Measurements from ENCODE around the gene CDADC1.

The CDADC1 gene

DNA sequence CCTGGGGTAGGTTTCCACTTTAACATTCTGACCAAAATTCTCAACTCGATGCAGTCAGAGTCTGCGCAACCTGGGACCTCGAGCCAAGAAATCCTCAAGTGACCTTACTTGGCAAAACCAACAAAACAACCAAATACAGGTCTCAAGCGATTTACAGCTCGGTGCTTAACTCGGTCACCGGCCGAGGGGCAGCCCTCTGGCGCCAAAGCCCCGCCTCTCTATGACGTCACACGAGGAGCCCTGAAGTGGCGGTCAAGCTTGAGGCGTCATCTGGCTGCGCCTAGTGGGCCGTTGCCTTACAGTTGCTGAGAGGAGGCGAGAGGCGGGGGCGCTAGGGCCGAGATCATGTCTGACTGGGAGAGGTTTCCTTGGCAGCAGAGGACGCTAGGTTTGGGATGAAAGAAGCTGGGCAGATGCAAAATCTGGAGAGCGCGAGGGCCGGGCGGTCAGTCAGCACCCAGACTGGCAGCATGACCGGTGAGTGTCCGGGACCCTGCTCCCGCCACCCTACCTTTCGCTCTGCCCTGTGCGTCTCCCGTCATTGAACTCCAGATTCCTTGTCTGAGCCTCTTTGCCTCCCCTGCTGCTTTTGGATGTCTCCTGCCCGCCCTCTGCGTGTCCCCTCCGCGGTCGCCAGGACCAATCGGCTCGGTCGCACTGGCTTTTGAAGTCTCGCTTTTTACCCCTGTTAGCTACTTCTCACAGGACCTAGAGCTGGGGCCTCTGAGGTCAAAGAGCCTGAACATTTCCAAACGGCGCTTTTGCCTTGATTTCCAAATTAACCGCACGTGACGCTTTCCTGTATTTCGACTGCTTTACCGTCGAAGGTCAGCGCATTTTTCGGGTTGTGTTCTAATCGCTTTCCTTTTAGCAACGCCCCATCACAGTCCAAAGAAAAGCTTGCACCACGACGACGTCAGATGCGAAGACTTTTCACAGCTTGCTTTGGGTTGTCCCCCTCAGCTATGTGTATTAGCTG lies at the start of gene CDADC1:
TSS of gene CDADC1 (plus strand) at position 283 of the 979 bp plus-strand sequence. CDS start at position 396, 113 bp downstream.
- DNase-seq, result peak; percentile 43

DNA sequence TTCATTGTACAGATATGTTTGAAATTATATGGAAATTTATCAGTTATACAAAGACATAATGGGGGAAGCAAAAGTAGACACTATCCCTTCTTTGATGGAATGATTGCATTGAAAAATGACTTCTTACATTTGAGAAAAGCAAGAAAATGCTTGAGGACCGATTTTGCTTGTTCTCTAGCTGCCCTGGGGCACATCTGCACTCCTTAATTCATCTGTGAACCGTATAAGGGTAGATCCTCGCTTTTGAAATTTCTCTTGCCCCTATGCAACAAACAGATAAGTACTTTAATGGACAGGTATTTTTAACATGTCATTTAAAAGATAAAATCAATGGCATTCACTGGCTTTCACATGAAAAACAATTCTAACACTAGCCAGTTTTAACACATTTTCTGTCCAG lies 41.1 kb upstream of the CDADC1 start:
- no peak for DNase-seq

DNA sequence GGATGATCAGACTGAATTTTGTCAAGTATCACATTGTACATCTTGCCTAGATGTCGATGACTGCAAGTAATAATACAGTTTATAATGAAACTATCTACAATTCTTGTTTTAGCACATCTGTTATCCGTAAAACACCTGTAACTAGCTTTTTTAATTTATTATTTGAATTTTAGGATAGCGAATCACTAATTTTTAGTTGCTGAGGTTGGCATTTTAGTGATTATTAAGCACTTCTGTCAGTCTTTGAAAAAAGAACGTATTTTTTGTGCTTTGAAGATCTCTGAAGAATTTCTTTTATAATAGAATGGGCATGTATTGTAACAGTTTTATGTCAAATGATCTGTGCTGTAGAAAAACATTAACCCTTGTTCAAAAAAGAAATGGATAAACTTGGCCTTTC lies 39.1 kb upstream of the CDADC1 start:
- no peak for DNase-seq

DNA sequence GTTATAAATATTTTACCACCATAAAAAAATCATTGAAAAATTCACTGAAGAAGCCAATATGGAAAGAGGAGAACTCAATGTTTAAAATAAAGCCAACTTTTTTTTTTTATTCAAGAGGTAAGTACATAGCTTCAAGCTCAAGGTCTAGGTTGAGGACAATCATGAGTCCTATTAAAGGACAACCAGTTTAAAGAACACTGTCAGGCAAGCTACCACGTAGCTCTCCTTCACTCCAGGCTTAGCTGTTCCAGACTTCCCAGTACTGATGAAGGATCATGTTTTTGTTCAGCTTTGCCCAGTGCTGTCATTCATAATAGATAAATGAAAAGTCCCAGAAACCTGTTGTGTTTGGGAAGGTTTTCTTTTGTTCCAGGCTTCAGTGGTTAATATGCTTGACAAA lies 37.6 kb upstream of the CDADC1 start:
- DNase-seq, result no peak

DNA sequence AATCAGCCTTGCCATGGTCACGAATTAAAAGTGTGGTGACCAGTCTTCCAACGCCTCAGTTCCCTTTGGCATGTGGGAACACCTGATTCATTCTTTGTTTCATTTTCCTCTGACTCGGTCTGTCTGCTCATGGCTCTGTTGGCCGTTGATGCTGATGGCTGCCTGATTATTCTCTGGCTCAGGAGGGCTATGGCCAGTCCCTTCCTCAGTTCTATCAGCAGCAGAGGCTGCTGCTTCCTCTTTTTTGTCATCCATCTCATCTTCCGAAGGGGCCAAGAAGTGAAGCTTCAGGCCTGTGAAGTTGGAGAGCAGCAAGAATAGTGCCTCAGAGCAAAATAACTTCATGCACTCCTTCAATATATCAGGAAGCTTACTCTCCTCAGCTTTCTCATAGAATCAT lies 37.1 kb upstream of the CDADC1 start:
- DNase-seq, result no peak

DNA sequence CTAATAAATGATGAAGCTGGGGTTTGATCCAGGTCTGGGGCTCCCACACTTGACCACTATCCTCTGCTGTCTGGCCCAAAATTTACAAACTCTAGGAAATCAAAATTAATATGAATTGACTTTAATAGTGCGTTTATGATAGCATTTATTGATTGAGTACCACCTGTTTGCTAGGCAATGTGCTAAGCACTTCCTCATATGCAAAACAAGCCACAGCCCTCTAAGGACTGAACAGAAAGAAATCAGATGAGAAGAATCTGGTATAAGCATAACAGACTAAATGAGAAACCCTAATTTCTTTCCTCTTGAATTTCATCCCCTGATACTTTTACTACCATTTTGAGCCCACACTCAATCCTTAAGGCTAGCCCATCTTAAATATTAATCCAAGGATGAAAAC lies 34.2 kb upstream of the CDADC1 start:
- no peak for DNase-seq

DNA sequence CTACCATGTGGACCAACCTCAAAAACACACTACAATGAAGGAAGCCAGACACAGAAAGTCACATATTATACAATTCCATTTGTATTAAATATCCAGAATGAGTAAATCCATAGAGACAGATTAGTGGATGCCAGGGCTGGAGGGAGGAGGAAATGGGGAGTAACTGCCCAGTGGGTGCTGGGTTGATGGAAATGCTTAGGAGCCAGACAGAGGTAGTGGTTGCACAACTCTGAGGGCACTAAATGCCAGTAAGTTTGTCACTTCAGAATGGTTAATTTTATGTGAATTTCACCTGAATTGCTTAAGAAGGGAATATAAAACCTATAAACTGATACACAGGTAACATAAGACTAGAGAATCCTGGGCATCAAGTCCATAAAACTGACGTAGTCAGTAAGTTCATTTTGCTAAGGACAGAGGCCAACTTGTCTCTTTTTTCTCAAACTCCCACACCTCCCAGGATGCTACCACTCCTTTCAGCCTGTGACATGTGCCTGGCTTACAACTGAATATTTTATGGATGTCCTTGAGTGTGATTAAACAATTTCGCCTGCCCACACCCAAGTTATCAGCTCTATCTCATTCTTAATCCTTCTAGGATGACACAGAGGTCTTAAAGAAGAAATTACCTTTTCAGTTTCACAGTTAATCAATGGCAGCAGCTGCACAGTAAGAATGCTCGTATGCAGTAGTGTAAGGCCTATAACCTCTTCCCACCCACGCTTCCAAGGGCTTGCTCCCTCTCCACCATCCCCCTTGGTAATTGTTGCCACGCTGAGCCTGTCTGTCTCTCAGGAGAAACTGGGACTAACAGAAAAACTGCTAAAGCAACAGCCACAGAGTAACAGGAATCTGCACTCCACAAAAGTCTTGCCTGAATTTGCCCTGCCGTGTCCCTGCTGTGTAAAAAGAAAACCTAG lies 33.5 kb upstream of the CDADC1 start:
- DNase-seq, result no peak

DNA sequence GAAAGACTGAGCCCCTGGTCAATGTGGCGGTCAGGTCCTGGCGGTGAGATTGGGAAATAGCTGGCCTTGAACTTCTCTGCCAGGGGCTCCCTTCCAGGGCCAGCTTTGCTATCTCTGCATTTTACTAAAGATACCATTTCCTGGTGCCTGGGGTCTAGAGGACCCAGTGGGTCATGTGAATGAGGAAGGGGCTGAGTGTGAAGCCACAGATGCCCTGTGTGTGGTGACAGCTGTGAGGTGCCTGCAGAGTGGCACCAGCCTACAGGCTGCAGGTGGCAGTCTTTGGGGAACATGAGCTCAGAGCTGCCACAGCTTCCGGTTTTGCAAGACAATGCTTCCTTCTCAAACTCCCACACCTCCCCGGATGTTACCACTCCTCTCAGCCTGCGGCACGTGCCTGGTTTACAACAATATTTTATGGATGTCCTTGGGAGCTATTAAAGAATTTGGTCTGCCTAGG lies 32.8 kb upstream of the CDADC1 start:
- DNase-seq, result no peak

DNA sequence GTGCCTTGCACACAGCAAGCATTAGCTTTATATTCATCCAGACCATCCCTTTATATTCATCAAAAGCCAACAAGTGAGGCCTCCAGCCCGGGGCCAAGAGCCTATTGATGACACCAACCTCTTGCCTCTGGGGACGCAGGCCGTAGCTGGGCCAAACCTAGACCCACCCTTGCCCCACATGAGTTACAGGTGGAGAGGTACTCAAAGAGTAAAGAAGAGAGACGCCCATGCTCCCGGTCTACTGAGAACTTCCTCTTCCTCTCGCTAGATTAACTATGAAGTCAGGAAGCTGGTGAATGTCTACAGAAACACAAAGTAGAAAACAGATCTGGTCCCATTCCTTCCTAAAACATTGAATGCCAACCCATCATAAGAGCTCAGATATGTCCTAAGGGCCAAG lies 31.4 kb upstream of the CDADC1 start:
- no peak for DNase-seq

DNA sequence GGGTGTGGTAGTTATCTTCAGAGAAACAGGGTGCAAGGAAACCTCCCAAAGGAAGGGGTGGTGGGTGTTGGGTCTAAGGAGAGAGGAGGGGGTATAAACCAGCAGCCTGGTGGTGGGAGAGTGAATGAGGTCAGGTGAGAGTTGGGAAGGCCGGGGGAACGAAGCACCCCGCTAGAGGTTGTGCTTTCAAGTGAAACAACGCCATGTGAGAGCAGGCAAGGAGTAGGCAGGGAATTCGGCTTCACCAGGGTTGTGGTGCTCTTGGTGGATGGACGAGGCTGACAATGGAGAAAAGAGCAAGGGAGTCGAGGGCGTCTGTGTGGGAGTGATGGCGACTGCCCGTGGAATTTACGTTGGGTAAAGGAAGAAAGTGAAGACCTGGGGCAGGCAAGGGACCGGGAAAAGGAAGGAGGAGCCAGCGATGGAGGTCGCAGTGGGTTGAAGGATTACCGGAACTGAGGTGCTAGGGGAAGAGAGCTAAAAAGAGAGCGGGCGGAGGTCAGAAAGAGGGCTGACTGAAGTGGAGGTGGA lies 29.7 kb upstream of the CDADC1 start:
- DNase-seq, result no peak

DNA sequence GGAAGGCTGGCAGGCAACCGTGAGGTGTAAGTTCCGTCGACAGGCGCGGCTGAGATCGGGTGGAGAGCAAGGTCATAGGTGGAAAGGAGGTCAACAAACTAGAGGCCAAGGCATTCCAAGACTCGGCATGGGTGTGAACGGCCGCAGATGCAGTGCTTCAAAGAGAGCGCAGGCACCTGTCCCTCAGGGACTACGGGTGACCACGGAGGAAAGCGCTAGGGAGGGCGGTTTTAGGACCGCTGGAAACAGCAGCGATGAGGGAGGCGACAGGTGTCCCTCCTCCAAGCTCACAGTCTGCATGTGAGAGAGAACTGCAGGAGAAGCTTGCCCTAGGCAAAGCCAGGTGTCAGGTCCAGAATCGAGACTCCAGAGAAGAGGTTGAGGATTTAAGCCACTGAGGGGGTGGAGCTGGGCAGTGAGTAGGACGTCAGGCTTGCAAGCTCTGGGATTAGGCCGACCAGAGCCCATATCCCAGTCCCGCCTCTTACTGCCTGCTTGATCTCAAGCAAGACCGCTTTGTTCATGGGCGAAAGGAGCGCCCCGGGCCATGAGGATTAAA lies 29.2 kb upstream of the CDADC1 start:
- DNase-seq, result no peak

DNA sequence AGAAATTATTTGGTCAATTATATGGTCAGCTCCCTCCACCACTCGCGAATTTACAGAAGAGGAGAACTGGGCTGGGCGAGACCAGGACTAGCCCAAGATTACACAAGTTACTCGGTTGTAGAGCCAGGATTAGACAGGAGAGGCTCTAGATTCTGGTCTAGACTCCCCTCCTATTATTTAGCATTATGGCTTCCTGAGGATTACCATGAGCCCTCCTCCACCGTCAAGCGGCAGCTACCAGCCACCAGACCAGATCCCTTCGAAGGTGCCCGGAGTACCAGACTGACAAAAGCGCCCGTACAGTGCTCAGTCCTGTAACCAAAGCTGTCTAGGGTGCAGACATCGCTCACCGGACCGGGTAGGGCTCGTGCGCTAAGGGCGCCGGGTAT lies 28.1 kb upstream of the CDADC1 start:
- no peak for DNase-seq

DNA sequence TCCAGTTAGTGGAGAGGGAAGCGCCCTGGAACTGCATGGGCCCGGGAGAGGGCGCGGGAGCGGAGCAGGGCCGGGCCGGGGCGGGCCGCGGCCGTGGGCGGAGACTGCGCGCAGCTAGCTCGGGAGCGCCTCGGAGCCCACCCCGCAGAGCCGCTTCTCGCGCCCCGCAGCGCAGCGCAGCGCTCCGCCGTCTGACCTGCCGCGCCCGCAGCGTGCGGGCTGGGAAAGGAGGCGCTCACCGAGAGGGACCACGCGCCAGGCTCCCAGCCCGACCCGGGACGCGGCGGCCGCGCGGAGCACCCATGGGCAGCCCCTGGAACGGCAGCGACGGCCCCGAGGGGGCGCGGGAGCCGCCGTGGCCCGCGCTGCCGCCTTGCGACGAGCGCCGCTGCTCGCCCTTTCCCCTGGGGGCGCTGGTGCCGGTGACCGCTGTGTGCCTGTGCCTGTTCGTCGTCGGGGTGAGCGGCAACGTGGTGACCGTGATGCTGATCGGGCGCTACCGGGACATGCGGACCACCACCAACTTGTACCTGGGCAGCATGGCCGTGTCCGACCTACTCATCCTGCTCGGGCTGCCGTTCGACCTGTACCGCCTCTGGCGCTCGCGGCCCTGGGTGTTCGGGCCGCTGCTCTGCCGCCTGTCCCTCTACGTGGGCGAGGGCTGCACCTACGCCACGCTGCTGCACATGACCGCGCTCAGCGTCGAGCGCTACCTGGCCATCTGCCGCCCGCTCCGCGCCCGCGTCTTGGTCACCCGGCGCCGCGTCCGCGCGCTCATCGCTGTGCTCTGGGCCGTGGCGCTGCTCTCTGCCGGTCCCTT lies 27.5 kb upstream of the CDADC1 start, which contains the start of gene MLNR:
TSS of gene MLNR (plus strand) at position 303 of the 820 bp plus-strand sequence. CDS start at position 303, 0 bp downstream.
- DNase-seq, result no peak

DNA sequence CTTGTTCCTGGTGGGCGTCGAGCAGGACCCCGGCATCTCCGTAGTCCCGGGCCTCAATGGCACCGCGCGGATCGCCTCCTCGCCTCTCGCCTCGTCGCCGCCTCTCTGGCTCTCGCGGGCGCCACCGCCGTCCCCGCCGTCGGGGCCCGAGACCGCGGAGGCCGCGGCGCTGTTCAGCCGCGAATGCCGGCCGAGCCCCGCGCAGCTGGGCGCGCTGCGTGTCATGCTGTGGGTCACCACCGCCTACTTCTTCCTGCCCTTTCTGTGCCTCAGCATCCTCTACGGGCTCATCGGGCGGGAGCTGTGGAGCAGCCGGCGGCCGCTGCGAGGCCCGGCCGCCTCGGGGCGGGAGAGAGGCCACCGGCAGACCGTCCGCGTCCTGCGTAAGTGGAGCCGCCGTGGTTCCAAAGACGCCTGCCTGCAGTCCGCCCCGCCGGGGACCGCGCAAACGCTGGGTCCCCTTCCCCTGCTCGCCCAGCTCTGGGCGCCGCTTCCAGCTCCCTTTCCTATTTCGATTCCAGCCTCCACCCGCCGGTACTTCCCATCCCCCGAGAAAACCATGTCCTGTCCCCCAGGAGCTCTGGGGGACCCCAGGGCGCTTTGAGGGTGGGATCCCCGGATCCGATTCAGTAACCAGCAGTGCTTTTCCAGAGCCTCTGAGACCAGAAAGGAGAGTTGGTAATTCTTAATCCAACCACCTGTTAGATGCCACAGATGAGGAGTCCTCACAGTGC lies 26.7 kb upstream of the CDADC1 start:
- no peak for DNase-seq

DNA sequence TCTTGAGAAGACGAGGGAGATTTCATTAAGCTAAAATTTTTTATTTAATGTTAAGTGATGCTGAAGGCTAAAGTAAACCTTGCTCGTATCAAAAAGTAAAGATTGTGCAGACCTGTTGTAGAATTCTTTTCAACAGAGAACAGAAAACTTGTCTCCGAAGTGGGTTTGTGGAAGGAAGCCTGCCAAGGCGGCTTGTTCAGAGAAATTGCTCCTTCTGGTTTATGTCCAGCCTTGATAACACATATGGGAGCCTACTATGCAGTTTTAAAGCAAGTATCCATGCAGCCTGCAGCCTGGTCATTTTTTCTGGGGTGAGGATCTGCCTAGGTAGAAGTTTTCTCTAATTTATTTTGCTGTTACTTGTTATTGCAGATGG lies 26.1 kb upstream of the CDADC1 start:
- no peak for DNase-seq

DNA sequence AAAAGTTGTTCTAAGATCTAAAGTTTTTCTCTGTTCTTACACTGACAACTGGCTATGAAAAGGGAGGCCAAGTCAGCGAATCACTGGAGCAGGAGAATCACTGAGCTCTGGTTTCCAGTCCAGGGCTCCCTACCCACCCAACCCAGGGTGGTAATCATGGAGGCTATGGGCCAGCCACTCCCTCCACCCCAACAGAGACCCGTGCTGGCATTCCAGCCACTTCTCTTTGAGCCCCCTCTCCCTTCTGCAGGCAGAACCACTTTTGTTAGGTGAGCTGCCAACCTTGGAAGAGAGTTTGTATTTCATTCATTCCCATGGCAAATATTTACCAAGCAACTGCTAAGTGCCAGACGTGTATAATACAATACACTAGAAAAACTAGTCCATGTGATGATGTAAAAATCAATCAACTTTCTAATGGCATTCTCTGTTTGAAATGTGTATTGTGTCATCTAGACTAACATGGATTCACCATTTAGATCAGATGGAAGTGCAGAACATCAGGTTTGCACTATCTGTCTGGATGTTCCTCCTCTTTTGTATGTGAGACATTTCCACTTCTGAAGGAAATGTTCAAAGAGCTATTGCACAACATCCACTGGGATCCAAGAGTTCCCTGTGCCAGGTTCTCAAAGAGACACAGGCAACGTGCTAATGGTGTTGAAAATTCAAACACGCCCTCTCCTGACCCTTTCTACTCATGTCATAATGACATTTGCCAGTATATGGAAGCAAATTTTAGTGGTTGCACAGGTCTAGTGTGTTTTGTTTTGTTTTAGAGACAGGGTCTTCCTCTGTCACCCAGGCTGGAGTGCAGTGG lies 22.3 kb upstream of the CDADC1 start:
- no peak for DNase-seq

DNA sequence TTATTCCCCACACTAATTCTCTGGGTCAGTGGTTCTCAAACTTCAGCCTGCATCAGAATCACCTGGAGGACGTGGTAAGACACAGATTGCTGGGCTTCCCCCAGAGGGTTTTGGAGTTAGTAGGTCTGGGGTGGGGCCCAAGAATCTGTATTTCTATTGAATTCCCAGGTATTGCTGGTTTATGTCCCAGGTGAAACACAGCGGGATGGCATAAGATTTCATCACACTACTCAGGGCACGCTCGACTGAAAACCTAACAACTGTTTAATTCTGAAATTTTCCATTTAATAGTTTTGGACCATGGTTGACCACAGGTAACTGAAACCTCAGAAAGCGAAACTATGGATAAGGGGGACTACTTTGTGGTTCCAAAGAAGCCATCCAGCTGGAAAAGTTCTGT lies 21.1 kb upstream of the CDADC1 start:
- DNase-seq, result no peak

DNA sequence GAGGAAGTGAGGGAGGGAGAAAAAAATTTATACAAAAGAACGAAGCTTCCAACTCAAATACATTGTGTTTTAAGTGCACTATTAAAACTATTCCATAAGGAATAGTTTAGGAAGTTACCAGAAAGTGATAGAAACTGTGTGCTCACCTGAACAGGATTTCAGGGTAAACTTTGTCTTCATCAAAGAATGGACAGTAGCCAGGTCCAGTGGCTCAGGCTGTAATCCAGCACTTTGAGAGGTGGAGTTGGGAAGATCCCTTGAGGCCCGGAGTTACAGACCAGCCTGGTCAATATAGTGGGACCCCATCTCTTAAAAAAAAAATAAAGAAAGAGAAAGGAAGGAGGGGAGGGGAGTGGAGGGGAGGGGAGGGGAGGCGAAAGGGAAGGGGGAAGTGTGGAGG lies 13.0 kb upstream of the CDADC1 start:
- DNase-seq, result no peak

DNA sequence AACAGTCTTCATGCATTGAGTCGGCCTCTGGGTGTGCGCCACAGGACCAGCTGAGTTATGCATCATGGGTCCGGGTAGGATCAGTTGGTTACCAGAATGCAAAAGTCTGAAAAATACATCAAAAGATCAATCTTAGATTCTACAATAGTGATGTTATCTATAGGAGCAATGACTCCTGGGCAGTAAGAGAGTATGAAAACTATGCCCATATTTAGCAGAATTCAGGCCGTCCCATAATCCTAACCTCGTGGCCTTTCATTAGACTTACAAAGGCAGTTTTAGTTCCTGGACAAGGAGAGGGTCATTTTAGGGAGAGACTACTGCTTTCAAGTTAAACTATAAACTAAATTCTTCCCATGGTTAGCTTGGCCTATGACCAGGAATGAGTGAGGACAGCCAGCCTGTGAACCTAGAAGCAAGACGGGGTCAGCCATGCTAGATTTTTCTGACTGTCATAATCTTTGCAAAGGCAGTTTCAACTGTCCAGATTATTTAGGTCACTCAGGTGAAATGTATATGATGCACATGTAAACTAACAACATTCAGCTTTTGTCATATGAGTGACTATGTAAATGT lies 11.8 kb upstream of the CDADC1 start:
- no peak for DNase-seq

DNA sequence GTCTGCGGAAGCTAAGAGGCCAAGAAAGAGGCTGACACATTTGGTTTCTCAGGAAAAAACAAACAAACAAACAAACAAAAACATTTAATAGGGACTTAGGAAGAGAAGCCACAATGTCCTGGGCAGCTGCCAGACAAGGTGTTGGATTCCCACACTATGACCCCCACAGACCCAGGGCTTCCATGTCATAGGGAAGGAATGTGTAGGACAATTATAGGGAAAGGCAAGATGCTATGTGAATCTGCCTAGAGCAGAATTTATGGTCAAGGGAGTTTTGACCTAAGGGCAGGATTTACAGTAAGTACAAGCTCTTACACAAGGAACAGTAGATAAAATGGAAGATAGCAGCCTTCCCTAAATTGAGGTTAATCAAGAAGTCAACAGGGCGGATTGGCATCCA lies 9.1 kb upstream of the CDADC1 start:
- DNase-seq, result no peak

Data from NCI-H2081 treated with DMSO at 0.1 percent for 48 hours (cell line).